HepG2 (cell line): ENCODE data around the gene SRBD1. TPM values are rescaled to one million over a fixed set of nuclear protein-coding genes. Genes with fewer than 3 reads are reported as not detected.

Experiments used
- FIP1L1 ChIP-seq: fragments of 200-400 bp; formaldehyde crosslinking; IDR thresholded peaks from 2 replicates; pipeline ENCODE4 v1.6.1; 2018; ENCODE audit warnings: low read depth, mild to moderate bottlenecking, low read length, moderate library complexity, borderline replicate concordance; ENCODE audit not compliant: insufficient read depth
- JUNB ChIP-seq: sonication (generic); formaldehyde crosslinking; IDR thresholded peaks from 2 replicates; pipeline ENCODE4 v1.8.0; 2022; ENCODE audit warnings: missing genetic modification reagents, mild to moderate bottlenecking, borderline replicate concordance
- KLF16 ChIP-seq, 2 experiments: sonication (generic) in 1 of 2; formaldehyde crosslinking in 1 of 2; IDR thresholded peaks; 2 replicates each; pipeline versions ENCODE4 v1.6.1 to v1.8.0; 2016 to 2023; ENCODE audit warnings: missing genetic modification reagents in 2 of 2, missing compliant biosample characterization in 1 of 2
- MAZ ChIP-seq, 2 experiments: sonication (generic) in 1 of 2; formaldehyde crosslinking in 1 of 2; IDR thresholded peaks; 2 replicates each; pipeline versions ENCODE4 v1.5.0 to v1.6.1; 2012 to 2020; ENCODE audit warnings: low read depth in 2 of 2, mild to moderate bottlenecking in 2 of 2, borderline replicate concordance in 1 of 2, improper control_type of control experiment in 1 of 2, low read length in 1 of 2, missing genetic modification reagents in 1 of 2, moderate library complexity in 1 of 2
- NONO ChIP-seq, 2 experiments: fragments of 450-650 bp in 1 of 2; sonication (generic) in 1 of 2; formaldehyde crosslinking in 1 of 2; IDR thresholded peaks in 1 of 2; conservative IDR thresholded peaks in 1 of 2; 2 replicates each; pipeline versions ENCODE4 v1.6.1 to v1.8.0; 2017 to 2022; ENCODE audit warnings: mild to moderate bottlenecking in 1 of 2, missing genetic modification reagents in 1 of 2, moderate library complexity in 1 of 2
- POGZ ChIP-seq: sonication (generic); formaldehyde crosslinking; IDR thresholded peaks from 2 replicates; pipeline ENCODE4 v1.4.0; 2020; ENCODE audit warnings: mild to moderate bottlenecking, missing genetic modification reagents
- PRDM10 ChIP-seq: sonication (generic); formaldehyde crosslinking; IDR thresholded peaks from 2 replicates; pipeline ENCODE4 v1.4.0; 2020; ENCODE audit warnings: low read depth, missing genetic modification reagents
- THRA ChIP-seq: sonication (generic); formaldehyde crosslinking; IDR thresholded peaks from 2 replicates; pipeline ENCODE4 v1.4.0; 2020; ENCODE audit warnings: missing genetic modification reagents, borderline replicate concordance
- ZBTB49 ChIP-seq: sonication (generic); formaldehyde crosslinking; IDR thresholded peaks from 2 replicates; pipeline ENCODE4 v1.4.0; 2020; ENCODE audit warnings: missing genetic modification reagents, borderline replicate concordance
- ZNF30 ChIP-seq: sonication (generic); formaldehyde crosslinking; IDR thresholded peaks from 2 replicates; pipeline ENCODE4 v1.5.0; 2020; ENCODE audit warnings: mild to moderate bottlenecking, missing genetic modification reagents
- ZNF451 ChIP-seq: sonication (generic); formaldehyde crosslinking; IDR thresholded peaks from 2 replicates; pipeline ENCODE4 v1.5.0; 2020; ENCODE audit warnings: mild to moderate bottlenecking, missing genetic modification reagents
- ZNF567 ChIP-seq: sonication (generic); formaldehyde crosslinking; IDR thresholded peaks from 2 replicates; pipeline ENCODE4 v1.8.1; 2023; ENCODE audit warnings: mild to moderate bottlenecking, missing genetic modification reagents, borderline replicate concordance
- ZNF746 ChIP-seq: sonication (generic); formaldehyde crosslinking; IDR thresholded peaks from 2 replicates; pipeline ENCODE4 v1.8.0; 2022; ENCODE audit warnings: mild to moderate bottlenecking, missing genetic modification reagents
- polyA plus RNA-seq, 8 experiments: library from polyadenylated mRNA; depleted of rRNA in 3 of 8; stranded (reverse) in 7 of 8; unstranded in 1 of 8; fragments of >200 nt; fragmentation: Illumina TruSeq in 4 of 8; extraction: Trizol in 4 of 8; gene quantifications; 2 replicates each; pipeline versions ENCODE4 v1.2.1 to v1.2.3, GENCODE V29; 2011 to 2016; ENCODE audit warnings: low read depth in 4 of 8, missing spikeins in 1 of 8, mixed read lengths in 1 of 8; ENCODE audit not compliant: insufficient read depth in 1 of 8
- total RNA-seq, 5 experiments: library from RNA; depleted of rRNA; stranded (reverse); fragments of >200 nt; fragmentation: Illumina TruSeq; extraction: Trizol; gene quantifications; 2 replicates each; pipeline ENCODE4 v1.2.3, GENCODE V29; 2016; ENCODE audit warnings: low read depth in 1 of 5
- TF ChIP-seq, protein P1 (sequence below): sonication (generic); formaldehyde crosslinking; IDR thresholded peaks from 2 replicates; pipeline ENCODE4 v1.4.0; 2020; ENCODE audit warnings: missing genetic modification reagents, borderline replicate concordance
- TF ChIP-seq, protein P2 (sequence below): sonication (generic); formaldehyde crosslinking; IDR thresholded peaks from 2 replicates; pipeline ENCODE4 v1.5.1; 2020; ENCODE audit warnings: missing genetic modification reagents, mild to moderate bottlenecking, borderline replicate concordance

SRBD1 gene
- total and polyA plus RNA-seq, 2 of the 13 experiments (the other 11 are each of a cell fraction or from before 2014, with no cell fraction given): 3.2 to 23.9 TPM

DNA sequence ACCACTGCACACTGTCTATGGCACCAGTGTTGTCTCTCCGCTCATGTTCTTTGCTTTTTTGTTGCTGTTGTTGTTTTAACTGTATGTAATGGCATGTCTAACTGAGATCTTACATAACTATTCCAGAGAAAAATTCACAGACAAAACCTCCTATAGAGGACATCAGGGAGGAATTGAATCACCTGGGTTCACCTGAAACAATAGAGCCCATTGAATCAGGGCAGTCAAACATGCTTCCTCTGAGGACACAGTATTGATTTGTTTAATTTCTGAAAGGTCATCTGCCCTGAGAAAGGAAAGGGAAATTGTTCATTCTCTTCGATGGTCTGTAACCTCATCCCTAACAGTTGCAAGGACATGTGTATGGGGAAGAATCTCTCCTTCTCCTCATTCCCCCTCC lies 237.5 kb downstream of the SRBD1 start (continued):
- TF ChIP-seq ZNF451 (CRISPR knock-in tag) (no peak), KLF16 (CRISPR knock-in tag; IDR thresholded peaks at IDR 0.05) (peak in 1 of 2 experiments; percentile 64; a peak in 1 of 4 replicates), NONO (IDR thresholded peaks at IDR 0.05) (no peak), NONO (CRISPR knock-in tag; conservative IDR thresholded peaks at IDR 0.05) (peak; percentile 40; the same call in 1 of the 2 replicates), ZNF746 (no peak), ZNF30 (CRISPR knock-in tag) (no peak), POGZ (CRISPR knock-in tag) (peak; percentile 73), FIP1L1 (no peak), THRA (CRISPR knock-in tag) (peak; percentile 97), MAZ (IDR thresholded peaks at IDR 0.05; ENCODE audit: borderline replicate concordance, low read depth, low read length) (no peak), MAZ (CRISPR knock-in tag; IDR thresholded peaks at IDR 0.05; ENCODE audit: low read depth) (no peak), PRDM10 (CRISPR knock-in tag) (no peak), JUNB (CRISPR knock-in tag) (no peak), ZBTB49 (CRISPR knock-in tag) (no peak), ZNF567 (CRISPR knock-in tag) (no peak)
- TF ChIP-seq, protein P1, sequence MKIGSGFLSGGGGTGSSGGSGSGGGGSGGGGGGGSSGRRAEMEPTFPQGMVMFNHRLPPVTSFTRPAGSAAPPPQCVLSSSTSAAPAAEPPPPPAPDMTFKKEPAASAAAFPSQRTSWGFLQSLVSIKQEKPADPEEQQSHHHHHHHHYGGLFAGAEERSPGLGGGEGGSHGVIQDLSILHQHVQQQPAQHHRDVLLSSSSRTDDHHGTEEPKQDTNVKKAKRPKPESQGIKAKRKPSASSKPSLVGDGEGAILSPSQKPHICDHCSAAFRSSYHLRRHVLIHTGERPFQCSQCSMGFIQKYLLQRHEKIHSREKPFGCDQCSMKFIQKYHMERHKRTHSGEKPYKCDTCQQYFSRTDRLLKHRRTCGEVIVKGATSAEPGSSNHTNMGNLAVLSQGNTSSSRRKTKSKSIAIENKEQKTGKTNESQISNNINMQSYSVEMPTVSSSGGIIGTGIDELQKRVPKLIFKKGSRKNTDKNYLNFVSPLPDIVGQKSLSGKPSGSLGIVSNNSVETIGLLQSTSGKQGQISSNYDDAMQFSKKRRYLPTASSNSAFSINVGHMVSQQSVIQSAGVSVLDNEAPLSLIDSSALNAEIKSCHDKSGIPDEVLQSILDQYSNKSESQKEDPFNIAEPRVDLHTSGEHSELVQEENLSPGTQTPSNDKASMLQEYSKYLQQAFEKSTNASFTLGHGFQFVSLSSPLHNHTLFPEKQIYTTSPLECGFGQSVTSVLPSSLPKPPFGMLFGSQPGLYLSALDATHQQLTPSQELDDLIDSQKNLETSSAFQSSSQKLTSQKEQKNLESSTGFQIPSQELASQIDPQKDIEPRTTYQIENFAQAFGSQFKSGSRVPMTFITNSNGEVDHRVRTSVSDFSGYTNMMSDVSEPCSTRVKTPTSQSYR (CRISPR knock-in tag): no peak
- TF ChIP-seq, protein P2, sequence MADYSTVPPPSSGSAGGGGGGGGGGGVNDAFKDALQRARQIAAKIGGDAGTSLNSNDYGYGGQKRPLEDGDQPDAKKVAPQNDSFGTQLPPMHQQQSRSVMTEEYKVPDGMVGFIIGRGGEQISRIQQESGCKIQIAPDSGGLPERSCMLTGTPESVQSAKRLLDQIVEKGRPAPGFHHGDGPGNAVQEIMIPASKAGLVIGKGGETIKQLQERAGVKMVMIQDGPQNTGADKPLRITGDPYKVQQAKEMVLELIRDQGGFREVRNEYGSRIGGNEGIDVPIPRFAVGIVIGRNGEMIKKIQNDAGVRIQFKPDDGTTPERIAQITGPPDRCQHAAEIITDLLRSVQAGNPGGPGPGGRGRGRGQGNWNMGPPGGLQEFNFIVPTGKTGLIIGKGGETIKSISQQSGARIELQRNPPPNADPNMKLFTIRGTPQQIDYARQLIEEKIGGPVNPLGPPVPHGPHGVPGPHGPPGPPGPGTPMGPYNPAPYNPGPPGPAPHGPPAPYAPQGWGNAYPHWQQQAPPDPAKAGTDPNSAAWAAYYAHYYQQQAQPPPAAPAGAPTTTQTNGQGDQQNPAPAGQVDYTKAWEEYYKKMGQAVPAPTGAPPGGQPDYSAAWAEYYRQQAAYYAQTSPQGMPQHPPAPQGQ (CRISPR knock-in tag): no peak
